ENCODE results near the gene ERVH48-1.

GRCh38 chr21:42925114-42925926 lies at the start of gene ERVH48-1:
- TF ChIP-seq, protein P1, sequence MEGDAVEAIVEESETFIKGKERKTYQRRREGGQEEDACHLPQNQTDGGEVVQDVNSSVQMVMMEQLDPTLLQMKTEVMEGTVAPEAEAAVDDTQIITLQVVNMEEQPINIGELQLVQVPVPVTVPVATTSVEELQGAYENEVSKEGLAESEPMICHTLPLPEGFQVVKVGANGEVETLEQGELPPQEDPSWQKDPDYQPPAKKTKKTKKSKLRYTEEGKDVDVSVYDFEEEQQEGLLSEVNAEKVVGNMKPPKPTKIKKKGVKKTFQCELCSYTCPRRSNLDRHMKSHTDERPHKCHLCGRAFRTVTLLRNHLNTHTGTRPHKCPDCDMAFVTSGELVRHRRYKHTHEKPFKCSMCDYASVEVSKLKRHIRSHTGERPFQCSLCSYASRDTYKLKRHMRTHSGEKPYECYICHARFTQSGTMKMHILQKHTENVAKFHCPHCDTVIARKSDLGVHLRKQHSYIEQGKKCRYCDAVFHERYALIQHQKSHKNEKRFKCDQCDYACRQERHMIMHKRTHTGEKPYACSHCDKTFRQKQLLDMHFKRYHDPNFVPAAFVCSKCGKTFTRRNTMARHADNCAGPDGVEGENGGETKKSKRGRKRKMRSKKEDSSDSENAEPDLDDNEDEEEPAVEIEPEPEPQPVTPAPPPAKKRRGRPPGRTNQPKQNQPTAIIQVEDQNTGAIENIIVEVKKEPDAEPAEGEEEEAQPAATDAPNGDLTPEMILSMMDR (IDR thresholded peaks at IDR 0.05; ENCODE audit: borderline replicate concordance, extremely low read depth, low read length, poor library complexity, severe bottlenecking): no peak
- no peak for TF ChIP-seq EZH2 (IDR thresholded peaks at IDR 0.05; ENCODE audit: borderline replicate concordance, low read depth, low read length, severe bottlenecking)

Data from DND-41 (cell line).